ENCODE data around the gene CSH1.

DNA sequence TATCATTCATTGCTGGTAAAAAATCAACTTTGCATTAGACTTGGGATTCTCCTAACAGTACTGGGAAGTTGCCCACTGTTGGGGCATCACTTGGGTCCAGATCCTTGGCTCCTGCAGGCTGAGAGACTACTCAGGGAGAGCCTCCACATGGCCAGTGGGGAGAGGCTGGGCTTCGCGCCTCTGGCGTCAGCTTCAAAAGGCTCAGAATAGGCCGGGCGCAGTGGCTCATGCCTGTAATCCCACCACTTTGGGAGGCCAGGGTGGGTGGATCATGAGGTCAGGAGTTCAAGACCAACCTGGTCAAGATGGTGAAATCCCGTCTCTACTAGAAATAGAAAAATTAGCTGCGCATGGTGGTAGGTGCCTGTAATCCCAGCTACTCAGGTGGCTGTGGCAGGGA lies 18.1 kb upstream of the CSH1 start:
- TF ChIP-seq CTCF (IDR thresholded peaks at IDR 0.05) (no peak), POLR2A (IDR thresholded peaks at IDR 0.05) (no peak)
